GM21390 (cell line): ENCODE data around the gene ACAN.

Experiments used
- ATAC-seq: cut with Tn5 transposase; IDR thresholded peaks from one replicate; pipeline ENCODE4 v1.9.1; 2021; ENCODE audit not compliant: unreplicated experiment

ACAN gene

GRCh38 chr15:88876573-88876972 is 73.3 kb downstream of the ACAN start:
- no peak for ATAC-seq

GRCh38 chr15:88877415-88877814 is 74.2 kb downstream of the ACAN start:
- no peak for ATAC-seq

- ATAC-seq = no peak
These were observed 74.7 kb downstream of the ACAN start for GRCh38 chr15:88877906-88878305.

GRCh38 chr15:88878720-88879184 is 75.5 kb downstream of the ACAN start:
- ATAC-seq = peak; percentile 74

- ATAC-seq = no peak
These were observed 77.9 kb downstream of the ACAN start for GRCh38 chr15:88880944-88881740.

- ATAC-seq = no peak
These were observed 78.5 kb downstream of the ACAN start for GRCh38 chr15:88881775-88882174.

DNA sequence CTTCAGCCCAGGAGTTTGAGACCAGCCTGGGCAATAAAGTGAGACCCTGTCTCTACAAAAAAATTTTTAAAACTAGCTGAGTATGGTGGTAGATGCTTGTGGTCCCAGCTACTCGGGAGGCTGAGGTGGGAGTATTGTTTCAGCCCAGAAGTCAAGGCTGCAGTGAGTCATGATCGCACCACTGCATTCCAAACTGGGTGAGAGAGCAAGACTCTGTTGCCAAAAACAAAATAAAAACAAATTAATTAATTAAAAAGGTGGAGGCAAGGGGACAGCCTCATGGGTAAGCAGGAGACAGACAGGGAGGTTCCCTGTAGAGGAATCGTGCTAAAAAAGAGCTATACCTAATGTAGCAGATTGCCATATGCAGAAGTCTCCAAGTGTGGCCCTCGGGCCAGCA is 79.5 kb downstream of the ACAN start:
- ATAC-seq = no peak

DNA sequence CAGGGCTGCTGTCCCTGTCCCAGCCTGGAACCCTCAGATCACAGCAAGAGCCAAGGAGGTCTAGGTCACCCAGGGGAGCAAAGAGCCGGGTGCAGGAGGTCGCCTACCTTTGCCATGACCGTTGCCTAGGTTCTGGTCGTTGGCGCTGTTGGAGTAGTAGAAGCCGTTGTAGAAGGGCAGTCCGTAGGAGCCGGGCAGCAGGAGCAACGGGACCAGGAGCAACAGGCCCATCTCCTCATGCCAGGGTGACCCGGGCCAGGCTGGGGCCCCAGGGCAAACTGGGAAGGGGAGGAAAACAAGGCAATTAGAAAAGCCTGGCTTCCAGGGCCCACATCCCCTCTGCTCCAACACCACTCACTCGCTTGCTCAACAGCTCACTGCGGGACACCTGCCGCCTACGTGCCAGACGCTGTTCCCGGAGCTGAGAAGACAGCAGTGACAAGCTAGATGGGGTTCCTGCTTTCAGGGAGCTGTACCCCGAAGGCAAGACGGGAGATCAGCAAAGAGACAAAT is 83.9 kb downstream of the ACAN start:
- ATAC-seq = no peak

GRCh38 chr15:88888719-88889118 is 85.5 kb downstream of the ACAN start:
- ATAC-seq = no peak

DNA sequence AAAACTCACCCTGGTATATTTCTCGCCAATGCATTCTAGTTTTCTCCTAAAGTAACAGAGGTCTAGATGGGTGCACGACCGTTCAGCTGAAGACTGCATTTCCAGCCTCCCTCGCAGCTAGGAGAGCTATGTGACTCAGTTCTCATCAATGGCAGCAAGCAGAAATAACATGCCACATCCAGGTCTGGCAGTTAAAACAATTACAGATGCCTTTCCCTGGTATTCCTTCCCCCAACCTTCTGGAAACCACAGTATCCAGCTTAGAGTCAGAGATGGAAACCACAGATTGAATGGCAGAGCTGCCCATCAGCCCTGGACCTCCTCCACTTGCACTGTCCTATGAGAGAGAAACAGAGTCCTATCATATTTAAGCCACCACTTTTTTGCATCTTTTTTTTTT is 87.3 kb downstream of the ACAN start:
- ATAC-seq = no peak

- ATAC-seq = no peak
These were observed 88.5 kb downstream of the ACAN start for GRCh38 chr15:88891540-88892254.

GRCh38 chr15:88894348-88894818 is 91.1 kb downstream of the ACAN start:
- no peak for ATAC-seq

GRCh38 chr15:88894819-88895767 is 91.9 kb downstream of the ACAN start, which contains the start of gene HAPLN3:
TSS of gene HAPLN3 (minus strand) at chr15:88895544. CDS start at chr15:88887298, 8,246 bp downstream.
- ATAC-seq = no peak

GRCh38 chr15:88896333-88897033 is 93.2 kb downstream of the ACAN start:
- no peak for ATAC-seq

GRCh38 chr15:88897142-88897455 is 93.9 kb downstream of the ACAN start:
- no peak for ATAC-seq

DNA sequence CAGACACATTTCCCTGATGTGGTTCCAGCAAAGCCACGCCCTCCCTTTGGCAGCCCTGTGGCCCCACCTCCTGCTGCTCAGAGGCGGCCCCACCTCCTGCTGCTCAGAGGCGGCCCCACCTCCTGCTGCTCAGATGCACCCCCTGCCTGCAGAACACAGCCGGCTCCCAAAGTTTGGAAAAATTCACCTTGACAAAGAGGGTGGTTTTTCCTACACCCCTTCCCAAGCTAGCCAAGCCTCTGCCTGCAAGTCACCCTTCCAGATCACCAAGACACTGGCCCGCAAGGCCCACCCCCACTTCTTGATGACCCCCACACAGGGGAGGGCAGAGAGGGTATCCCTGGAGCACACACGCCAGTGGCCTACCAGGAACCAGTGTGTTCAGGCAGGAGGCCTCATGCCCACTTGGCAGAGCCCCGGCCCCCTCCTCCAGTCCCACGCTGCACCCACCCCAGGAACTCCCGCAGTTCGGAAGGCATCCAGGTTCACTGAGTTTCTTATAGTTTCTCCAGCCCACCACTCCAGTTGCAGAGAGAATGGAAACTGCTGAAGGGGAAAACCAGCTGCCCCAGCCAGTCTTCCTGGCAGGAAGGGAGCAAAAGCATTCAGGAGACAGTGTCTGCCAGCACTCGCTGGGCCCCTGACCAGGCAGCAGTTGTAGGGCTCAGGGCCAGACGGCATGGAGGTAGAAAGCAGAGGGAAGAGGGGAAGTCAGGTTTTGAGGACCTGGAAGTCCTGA is 94.4 kb downstream of the ACAN start:
- ATAC-seq = peak; percentile 52

- no peak for ATAC-seq
These were observed 95.5 kb downstream of the ACAN start for GRCh38 chr15:88898736-88899135.

GRCh38 chr15:88899251-88899650 is 96.0 kb downstream of the ACAN start:
- no peak for ATAC-seq

- no peak for ATAC-seq
These were observed 97.2 kb downstream of the ACAN start for GRCh38 chr15:88900309-88900981.
